Uterus (tissue), 4 donors: Measurements from ENCODE around the gene DMAC2L. TPM values are rescaled to one million over a fixed set of nuclear protein-coding genes. Genes with fewer than 3 reads are reported as not detected.

Experiments used
- DNase-seq, 2 donors: peaks; one replicate each; pipeline ENCODE4 v3.0.0-alpha.2; 2019 to 2020
- H3K27ac ChIP-seq, 2 donors: fragments of 200-600 bp; sonication (generic); 1 replicate in 1 of 2; 2 replicates in 1 of 2; pipeline ENCODE4 v1.5.1; 2016 to 2018
- H3K27me3 ChIP-seq, 2 donors: fragments of 200-600 bp; sonication (generic); one replicate each; pipeline ENCODE4 v1.5.1; 2018 to 2019; ENCODE audit warnings: control low read depth in 1 of 2
- H3K36me3 ChIP-seq, 2 donors: fragments of 200-600 bp; sonication (generic); one replicate each; pipeline ENCODE4 v1.5.1; 2019; ENCODE audit warnings: control low read depth in 1 of 2
- H3K4me1 ChIP-seq, 2 donors: fragments of 200-600 bp; sonication (generic); one replicate each; pipeline ENCODE4 v1.5.1; 2018 to 2019; ENCODE audit warnings: control low read depth in 1 of 2
- H3K4me3 ChIP-seq, 2 donors: fragments of 200-600 bp; sonication (generic); 1 replicate in 1 of 2; 2 replicates in 1 of 2; pipeline ENCODE4 v1.5.1; 2018 to 2019; ENCODE audit warnings: mild to moderate bottlenecking in 1 of 2
- H3K9me3 ChIP-seq, 2 donors: fragments of 200-600 bp; sonication (generic); one replicate each; pipeline ENCODE4 v1.5.1; 2019; ENCODE audit warnings: control low read depth in 1 of 2
- CTCF ChIP-seq, 4 experiments: fragments of 200-600 bp in 2 of 4; fragments of 450-650 bp in 2 of 4; sonication (generic) in 2 of 4; IDR thresholded peaks; one replicate each; pipeline ENCODE4 v1.5.1; 2016 to 2019; ENCODE audit warnings: antibody characterized with exemption in 4 of 4, mild to moderate bottlenecking in 2 of 4, moderate library complexity in 1 of 4
- POLR2A ChIP-seq, 2 donors: fragments of 450-650 bp; IDR thresholded peaks; one replicate each; pipeline ENCODE4 v1.6.1; 2016; ENCODE audit warnings: antibody characterized with exemption in 2 of 2, mild to moderate bottlenecking in 1 of 2, moderate library complexity in 1 of 2
- intact Hi-C: fragments of 100-400 bp; cut with DNase I; formaldehyde crosslinking; loops from one replicate; pipeline ENCODE4 v1.15.1; 2023; ENCODE audit warnings: low total_unique reads
- microRNA-seq: library from miRNA; unstranded; fragments of <30 nt; microRNA quantifications from one replicate; pipeline ENCODE4, GENCODE V29; 2016; ENCODE audit warnings: borderline microRNAs expressed, borderline replicate concordance
- small RNA-seq: library from RNA; depleted of rRNA; stranded (forward); fragments of <200 nt; gene quantifications from one replicate; pipeline ENCODE3, GENCODE V24; 2016
- total RNA-seq, 4 donors: library from RNA; depleted of rRNA in 3 of 4; stranded (reverse); fragments of >200 nt in 3 of 4; gene quantifications; one replicate each; pipeline versions ENCODE4 v1.1.0 to v1.2.4, GENCODE V29; 2014 to 2023
- donor health status: DM: yes; HTN: yes; CAD: no.

The DMAC2L gene
- total RNA-seq, 4 donors from 2014 or later = 13.1 to 48.4 (median 20.4) TPM

- H3K9me3 ChIP-seq = no peaks in the 10 kb centered on the region
- no peaks in the 10 kb centered on the region for H3K27me3 ChIP-seq
- intact Hi-C loops = no loop called here
- no peak overlapping the region for H3K4me3 ChIP-seq
- H3K36me3 ChIP-seq = no peaks in the 10 kb centered on the region
- DNase-seq = no peak
- TF ChIP-seq CTCF (IDR thresholded peaks at IDR 0.05) (no peak), POLR2A (IDR thresholded peaks at IDR 0.05) (no peak)
- no peaks in the 10 kb centered on the region for H3K4me1 ChIP-seq
- H3K27ac ChIP-seq = no peak overlapping the region
Measured at GRCh38 chr14:50366589-50366988, 54.5 kb downstream of the DMAC2L start.

- Histone ChIP-seq H3K27ac (no peak overlapping the region), H3K4me3 (no peak overlapping the region), H3K27me3 (no peaks in the 10 kb centered on the region), H3K9me3 (no peaks in the 10 kb centered on the region), H3K36me3 (no peaks in the 10 kb centered on the region), H3K4me1 (no peaks in the 10 kb centered on the region)
- intact Hi-C loops = no loop called here
- DNase-seq = no peak
- TF ChIP-seq POLR2A (IDR thresholded peaks at IDR 0.05) = no peak
- TF ChIP-seq CTCF (IDR thresholded peaks at IDR 0.05) = no peak
Measured at GRCh38 chr14:50371546-50371945, 59.4 kb downstream of the DMAC2L start.

GRCh38 chr14:50373959-50374358 lies 61.8 kb downstream of the DMAC2L start:
- Histone ChIP-seq H3K4me3 (no peak overlapping the region), H3K9me3 (no peaks in the 10 kb centered on the region), H3K36me3 (no peaks in the 10 kb centered on the region), H3K27ac (no peak overlapping the region), H3K27me3 (no peaks in the 10 kb centered on the region), H3K4me1 (no peaks in the 10 kb centered on the region)
- TF ChIP-seq CTCF (IDR thresholded peaks at IDR 0.05) = no peak
- TF ChIP-seq POLR2A (IDR thresholded peaks at IDR 0.05) = no peak
- no peak for DNase-seq
- intact Hi-C loops = no loop called here

GRCh38 chr14:50375760-50376159 lies 63.6 kb downstream of the DMAC2L start:
- Histone ChIP-seq H3K4me3 (no peak overlapping the region), H3K27ac (no peak overlapping the region), H3K9me3 (no peaks in the 10 kb centered on the region), H3K27me3 (no peaks in the 10 kb centered on the region), H3K36me3 (no peaks in the 10 kb centered on the region), H3K4me1 (no peaks in the 10 kb centered on the region)
- DNase-seq = no peak
- TF ChIP-seq POLR2A (IDR thresholded peaks at IDR 0.05) (no peak), CTCF (IDR thresholded peaks at IDR 0.05) (no peak)
- intact Hi-C loops = no loop called here

Small RNAs within 50 kb of the gene (microRNA-seq; reads per million reads assigned to microRNA genes)
- not detected for gene MIR4504

Small RNAs within 50 kb of the gene (small RNA-seq; reads per million reads assigned to genes)
- not detected for gene MIR4504

Other genes starting within 250 kb of the DMAC2L start
- 10 to 100 TPM in 2 of 4 donors, 1 to 10 TPM in 1, under 1 TPM in 1; 0.51 to 14.7 (median 10.9) TPM for gene VCPKMT, start 195.8 kb upstream of the DMAC2L start, total RNA-seq
- 10 to 100 TPM; 21.8 to 66.9 (median 32.8) TPM for gene SOS2, start 80.7 kb upstream of the DMAC2L start, total RNA-seq
- 1 to 10 TPM in 3 of 4 donors, under 1 TPM in 1; 0.29 to 7.9 (median 2.5) TPM for gene L2HGDH, start 95 bp upstream of the DMAC2L start, total RNA-seq
- gene CDKL1, start 84.6 kb downstream of the DMAC2L start, total RNA-seq = 10 to 100 TPM in 3 of 4 donors, 1 to 10 TPM in 1; 6.8 to 38.1 (median 20.1) TPM
- 100 to 1,000 TPM in 2 of 4 donors, 10 to 100 TPM in 2; 44.6 to 179 (median 97.8) TPM for gene MAP4K5, start 220.2 kb downstream of the DMAC2L start, total RNA-seq
- gene ATL1, start 247.8 kb downstream of the DMAC2L start, total RNA-seq = 10 to 100 TPM in 3 of 4 donors, 1 to 10 TPM in 1; 1.5 to 24.3 (median 13.0) TPM